LoVo (cell line): Measurements from ENCODE around the gene PRIM2.
"Not testable (repeated sequence)": the region's sequence is repeated elsewhere in the genome, so short reads cannot be mapped to it uniquely, and the experiment has no call there.

Experiments used
- DNase-seq: peaks from one replicate; pipeline ENCODE4 v3.0.0-alpha.2; 2016; ENCODE audit warnings: low spot score

Gene PRIM2

GRCh38 chr6:57505251-57505650, 187.8 kb downstream of the PRIM2 start:
- not testable (repeated sequence) for DNase-seq

- DNase-seq, result not testable (repeated sequence)
These were observed 193.0 kb downstream of the PRIM2 start for GRCh38 chr6:57510390-57510789.

- DNase-seq, result not testable (repeated sequence)
These were observed 197.7 kb downstream of the PRIM2 start for GRCh38 chr6:57515171-57515570.

GRCh38 chr6:57515845-57516244, 198.4 kb downstream of the PRIM2 start:
- not testable (repeated sequence) for DNase-seq

- DNase-seq, result not testable (repeated sequence)
These were observed 199.3 kb downstream of the PRIM2 start for GRCh38 chr6:57516776-57517175.

- not testable (repeated sequence) for DNase-seq
These were observed 201.8 kb downstream of the PRIM2 start for GRCh38 chr6:57519198-57519597.

- not testable (repeated sequence) for DNase-seq
These were observed 203.7 kb downstream of the PRIM2 start for GRCh38 chr6:57521085-57521484.

GRCh38 chr6:57523221-57523620, 205.8 kb downstream of the PRIM2 start:
- DNase-seq, result not testable (repeated sequence)

GRCh38 chr6:57529755-57530154, 212.3 kb downstream of the PRIM2 start:
- not testable (repeated sequence) for DNase-seq

- not testable (repeated sequence) for DNase-seq
These were observed 215.2 kb downstream of the PRIM2 start for GRCh38 chr6:57532660-57533059.

GRCh38 chr6:57535121-57535520, 217.7 kb downstream of the PRIM2 start:
- not testable (repeated sequence) for DNase-seq

GRCh38 chr6:57535994-57536393, 218.6 kb downstream of the PRIM2 start:
- peak; percentile 2 for DNase-seq

- DNase-seq, result not testable (repeated sequence)
These were observed 220.5 kb downstream of the PRIM2 start for GRCh38 chr6:57537916-57538315.

GRCh38 chr6:57551961-57552360, 234.5 kb downstream of the PRIM2 start:
- not testable (repeated sequence) for DNase-seq

GRCh38 chr6:57557855-57558254, 240.4 kb downstream of the PRIM2 start:
- not testable (repeated sequence) for DNase-seq

- not testable (repeated sequence) for DNase-seq
These were observed 241.7 kb downstream of the PRIM2 start for GRCh38 chr6:57559170-57559569.

GRCh38 chr6:57562233-57562632, 244.8 kb downstream of the PRIM2 start:
- DNase-seq, result not testable (repeated sequence)

- DNase-seq, result not testable (repeated sequence)
These were observed 254.7 kb downstream of the PRIM2 start for GRCh38 chr6:57572119-57572518.

- DNase-seq, result not testable (repeated sequence)
These were observed 255.4 kb downstream of the PRIM2 start for GRCh38 chr6:57572844-57573243.

GRCh38 chr6:57577023-57577422, 259.6 kb downstream of the PRIM2 start:
- not testable (repeated sequence) for DNase-seq

GRCh38 chr6:57579489-57579888, 262.1 kb downstream of the PRIM2 start:
- DNase-seq, result not testable (repeated sequence)

GRCh38 chr6:57581586-57581985, 264.2 kb downstream of the PRIM2 start:
- not testable (repeated sequence) for DNase-seq

- not testable (repeated sequence) for DNase-seq
These were observed 283.7 kb downstream of the PRIM2 start for GRCh38 chr6:57601105-57601504.

- not testable (repeated sequence) for DNase-seq
These were observed 287.9 kb downstream of the PRIM2 start for GRCh38 chr6:57605303-57605702.
